ENCODE measurements around the gene PRICKLE3. TPM values are rescaled to one million over a fixed set of nuclear protein-coding genes. Genes with fewer than 3 reads are reported as not detected.

Gene PRICKLE3
- total RNA-seq, 1 experiment from 2014 or later, result 6.1 TPM

- in situ Hi-C loops (cut with HindIII; ENCODE audit: low pct_unique_long_range_greater_than_20kb, low sequenced_read_pairs), result no loop called here
- DNase-seq (ENCODE audit: low read depth), result no peak
Observed at GRCh38 chrX:49210406-49210805, 24.2 kb upstream of the PRICKLE3 start.

- no peak for DNase-seq (ENCODE audit: low read depth)
- in situ Hi-C loops (cut with HindIII; ENCODE audit: low pct_unique_long_range_greater_than_20kb, low sequenced_read_pairs), result no loop called here
Observed at GRCh38 chrX:49209434-49210251, 23.5 kb upstream of the PRICKLE3 start.

- no peak for DNase-seq (ENCODE audit: low read depth)
- in situ Hi-C loops (cut with HindIII; ENCODE audit: low pct_unique_long_range_greater_than_20kb, low sequenced_read_pairs), result no loop called here
Observed at GRCh38 chrX:49208399-49208798, 22.2 kb upstream of the PRICKLE3 start.

DNA sequence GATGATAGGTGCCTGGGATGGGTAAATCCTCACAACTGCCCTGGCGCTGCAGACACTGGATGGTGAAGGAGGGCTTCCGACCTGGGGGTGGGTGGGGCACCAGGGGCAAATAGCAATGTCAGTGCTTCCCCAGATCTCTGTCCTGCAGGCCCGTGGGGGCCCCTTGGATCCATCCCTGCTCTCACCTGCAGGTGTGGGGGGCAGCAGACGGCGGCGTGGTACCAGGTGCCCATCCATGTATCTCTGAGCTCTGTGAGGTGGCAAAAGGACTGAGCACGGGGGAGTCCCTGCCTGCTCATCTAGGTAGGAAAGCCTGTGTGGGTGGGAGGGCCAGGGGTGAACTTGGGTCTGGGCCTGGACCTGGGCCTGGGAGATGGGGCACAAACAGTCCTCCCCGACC lies 20.4 kb upstream of the PRICKLE3 start:
- DNase-seq (ENCODE audit: low read depth), result no peak
- in situ Hi-C loops (cut with HindIII; ENCODE audit: low pct_unique_long_range_greater_than_20kb, low sequenced_read_pairs), result no loop called here

- DNase-seq (ENCODE audit: low read depth), result no peak
- in situ Hi-C loops (cut with HindIII; ENCODE audit: low pct_unique_long_range_greater_than_20kb, low sequenced_read_pairs), result no loop called here
Observed at GRCh38 chrX:49205443-49205842, 19.3 kb upstream of the PRICKLE3 start.

GRCh38 chrX:49204709-49205108 lies 18.5 kb upstream of the PRICKLE3 start:
- DNase-seq (ENCODE audit: low read depth), result no peak
- in situ Hi-C loops (cut with HindIII; ENCODE audit: low pct_unique_long_range_greater_than_20kb, low sequenced_read_pairs), result no loop called here

GRCh38 chrX:49204017-49204416 lies 17.8 kb upstream of the PRICKLE3 start:
- no peak for DNase-seq (ENCODE audit: low read depth)
- in situ Hi-C loops (cut with HindIII; ENCODE audit: low pct_unique_long_range_greater_than_20kb, low sequenced_read_pairs), result no loop called here

DNA sequence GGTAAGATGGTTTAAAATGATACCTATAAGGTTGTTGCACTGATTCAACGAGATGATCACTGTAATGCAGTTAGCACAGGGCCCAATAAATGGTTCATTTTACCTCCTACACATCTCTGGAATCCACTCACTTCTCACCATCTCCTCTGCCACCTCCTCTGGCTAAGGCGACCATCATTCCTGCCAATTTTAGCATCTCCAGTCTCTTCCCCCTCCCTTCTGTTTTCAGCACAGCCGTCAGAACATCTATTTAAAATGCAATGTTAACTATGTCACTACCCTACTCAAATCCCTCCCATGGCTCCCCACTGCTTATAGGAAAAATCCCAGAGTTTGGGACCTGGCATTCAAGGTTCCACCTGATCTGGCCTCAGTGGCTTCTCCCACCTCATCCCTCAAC lies 17.4 kb upstream of the PRICKLE3 start:
- in situ Hi-C loops (cut with HindIII; ENCODE audit: low pct_unique_long_range_greater_than_20kb, low sequenced_read_pairs), result no loop called here
- no peak for DNase-seq (ENCODE audit: low read depth)

- in situ Hi-C loops (cut with HindIII; ENCODE audit: low pct_unique_long_range_greater_than_20kb, low sequenced_read_pairs), result no loop called here
- no peak for DNase-seq (ENCODE audit: low read depth)
Observed at GRCh38 chrX:49202022-49202421, 15.8 kb upstream of the PRICKLE3 start.

DNA sequence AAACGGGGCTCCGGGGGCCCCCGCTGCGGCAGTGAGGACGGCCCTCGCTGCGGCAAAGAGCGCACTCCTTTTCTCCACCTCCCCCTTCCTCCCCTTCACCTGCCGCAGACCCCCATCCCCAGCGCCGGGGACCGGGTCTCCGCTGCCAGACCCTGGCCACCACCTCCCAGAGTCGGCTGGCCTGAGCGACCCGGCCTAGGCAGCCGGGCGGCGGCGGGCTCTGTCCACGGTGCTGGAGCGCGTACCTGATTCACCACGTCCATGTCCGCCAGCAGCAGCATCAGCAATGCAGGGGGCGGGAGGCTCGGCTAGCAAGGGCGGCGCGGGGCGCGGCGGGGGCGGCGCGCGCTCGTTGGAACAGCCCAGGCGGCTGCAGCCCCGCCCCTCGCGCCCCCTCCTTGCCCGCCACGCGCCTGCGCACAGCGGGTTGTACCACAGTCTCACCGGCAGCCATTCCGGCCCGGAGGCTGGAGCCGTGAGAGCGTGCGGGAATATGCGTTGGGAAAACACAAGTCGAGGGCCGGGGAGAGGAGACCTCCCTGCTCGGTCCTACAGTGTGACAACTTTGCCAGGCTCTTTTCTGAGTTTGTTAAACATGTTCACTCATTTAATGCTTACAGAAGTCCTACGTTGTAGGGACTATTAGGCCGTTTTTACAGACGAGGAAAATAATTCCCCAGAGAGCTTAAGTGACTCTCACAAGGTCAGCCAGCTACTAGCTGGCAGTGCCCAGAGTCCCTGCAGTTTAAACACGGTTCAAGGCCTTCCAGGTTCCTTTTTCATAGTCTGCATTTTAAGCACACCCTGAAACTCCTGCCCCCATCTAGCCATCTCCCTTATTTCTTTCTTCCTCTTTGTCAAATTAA lies 14.0 kb upstream of the PRICKLE3 start, which contains the start of gene SYP:
TSS of gene SYP (minus strand) at position 288 of the 866 bp plus-strand sequence. CDS start at position 281, 7 bp downstream.
- DNase-seq (ENCODE audit: low read depth), result peak; percentile 81
- in situ Hi-C loops (cut with HindIII; ENCODE audit: low pct_unique_long_range_greater_than_20kb, low sequenced_read_pairs), result no loop called here

GRCh38 chrX:49199315-49199595 lies 13.1 kb upstream of the PRICKLE3 start:
- no peak for DNase-seq (ENCODE audit: low read depth)
- in situ Hi-C loops (cut with HindIII; ENCODE audit: low pct_unique_long_range_greater_than_20kb, low sequenced_read_pairs), result no loop called here

DNA sequence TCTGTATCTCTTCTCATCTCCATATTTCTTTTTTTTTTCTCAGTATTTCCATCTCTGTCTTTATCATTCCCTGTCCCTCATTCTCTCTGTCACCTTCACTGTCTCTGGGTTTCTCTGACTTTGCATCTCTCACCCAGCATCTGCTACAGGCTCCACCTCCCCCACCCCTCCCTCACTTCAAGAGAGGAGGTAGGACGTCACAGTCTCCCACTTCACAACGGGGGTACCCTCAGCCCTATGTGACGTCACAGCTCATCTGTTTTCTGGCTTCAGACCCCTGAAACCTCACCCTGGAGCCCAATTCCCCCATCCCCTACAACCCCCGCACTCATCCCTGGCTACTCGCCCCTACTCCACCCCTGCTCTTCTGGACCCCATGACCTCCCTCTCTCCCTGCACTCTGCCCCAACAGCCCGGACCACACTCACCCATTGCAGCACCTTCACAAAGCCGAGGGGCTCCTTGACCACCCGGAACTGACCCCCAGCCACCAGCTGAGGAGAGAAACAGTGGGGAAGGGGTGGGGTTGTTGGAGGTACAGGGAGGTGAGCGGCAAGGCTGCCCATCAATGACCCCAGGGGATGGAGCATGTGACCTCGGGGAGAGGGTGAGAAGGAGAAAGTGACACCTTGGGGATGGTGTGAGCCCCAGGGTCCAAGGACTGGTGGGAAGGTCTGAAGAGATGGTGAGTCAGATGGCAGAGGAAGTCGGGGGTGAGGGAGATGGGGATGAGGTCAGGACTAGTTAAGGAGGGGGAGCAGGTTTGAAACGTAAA lies 12.6 kb upstream of the PRICKLE3 start:
- DNase-seq (ENCODE audit: low read depth), result no peak
- in situ Hi-C loops (cut with HindIII; ENCODE audit: low pct_unique_long_range_greater_than_20kb, low sequenced_read_pairs), result no loop called here

DNA sequence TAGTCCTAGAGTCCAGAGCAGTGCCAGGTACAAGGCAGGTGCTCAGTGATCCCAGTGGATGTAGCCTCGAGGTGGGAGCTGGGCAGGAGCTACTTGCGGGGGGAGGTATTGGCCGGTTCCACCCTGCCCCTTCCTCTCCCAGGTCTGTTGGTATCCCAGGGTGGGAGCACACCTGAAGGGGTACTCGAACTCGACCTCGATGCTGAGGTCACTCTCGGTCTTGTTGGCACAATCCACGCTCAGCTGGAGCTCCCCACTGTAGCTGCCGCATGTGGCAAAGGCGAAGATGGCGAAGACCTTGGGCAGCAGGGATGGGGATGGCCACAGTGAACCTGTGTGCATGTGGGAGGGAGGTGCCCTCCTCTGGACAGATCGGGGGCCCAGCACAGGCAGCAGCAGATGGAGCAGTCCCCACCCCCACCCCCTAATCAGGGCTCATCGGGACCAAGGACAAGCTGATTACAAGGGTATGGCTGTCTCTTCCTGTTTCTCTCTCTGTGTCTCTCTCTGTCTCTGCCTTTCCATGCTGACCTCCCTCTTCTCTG lies 11.4 kb upstream of the PRICKLE3 start:
- no peak for DNase-seq (ENCODE audit: low read depth)
- in situ Hi-C loops (cut with HindIII; ENCODE audit: low pct_unique_long_range_greater_than_20kb, low sequenced_read_pairs), result no loop called here

GRCh38 chrX:49193542-49193964 lies 7.4 kb upstream of the PRICKLE3 start:
- in situ Hi-C loops (cut with HindIII; ENCODE audit: low pct_unique_long_range_greater_than_20kb, low sequenced_read_pairs), result no loop called here
- no peak for DNase-seq (ENCODE audit: low read depth)

GRCh38 chrX:49192722-49193328 lies 6.7 kb upstream of the PRICKLE3 start:
- DNase-seq (ENCODE audit: low read depth), result no peak
- in situ Hi-C loops (cut with HindIII; ENCODE audit: low pct_unique_long_range_greater_than_20kb, low sequenced_read_pairs), result no loop called here

GRCh38 chrX:49191574-49192011 lies 5.4 kb upstream of the PRICKLE3 start:
- no peak for DNase-seq (ENCODE audit: low read depth)
- in situ Hi-C loops (cut with HindIII; ENCODE audit: low pct_unique_long_range_greater_than_20kb, low sequenced_read_pairs), result no loop called here

DNA sequence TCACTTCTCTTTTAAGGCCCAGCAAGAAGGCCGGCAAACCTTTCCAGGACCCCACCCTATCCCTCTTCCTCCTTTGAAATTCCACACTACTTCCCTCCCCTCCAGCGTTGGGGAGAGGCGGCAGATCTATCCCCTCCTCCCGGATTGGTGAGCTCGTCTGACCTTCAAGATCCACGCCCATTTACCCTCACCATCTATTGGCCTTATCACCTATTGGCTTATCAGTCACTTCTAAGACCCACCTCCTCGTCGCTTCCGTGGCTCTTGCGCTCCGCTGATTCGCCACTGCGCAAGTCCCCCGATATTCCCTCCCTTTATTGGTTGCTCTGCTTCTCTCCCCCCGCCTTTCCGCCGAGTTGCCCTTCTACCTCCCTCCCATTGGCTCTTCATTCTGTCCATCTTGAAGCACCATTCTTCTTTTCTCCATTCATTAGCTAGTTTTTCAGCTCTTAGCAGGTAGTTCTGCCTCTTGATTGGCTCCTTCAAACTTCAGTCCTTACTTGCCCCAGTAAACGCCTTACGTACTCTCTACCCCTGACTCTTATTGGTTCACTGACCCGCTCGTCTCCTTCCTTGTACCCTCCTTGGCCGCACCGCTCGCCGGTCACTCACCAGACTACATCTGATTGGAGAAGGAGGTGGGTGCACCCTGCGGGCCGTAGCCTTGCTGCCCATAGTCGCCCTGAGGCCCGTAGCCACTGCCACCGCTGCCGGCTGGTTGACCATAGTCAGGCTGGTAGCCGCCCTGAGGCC lies 4.8 kb upstream of the PRICKLE3 start:
- DNase-seq (ENCODE audit: low read depth), result peak; percentile 100
- in situ Hi-C loops (cut with HindIII; ENCODE audit: low pct_unique_long_range_greater_than_20kb, low sequenced_read_pairs), result no loop called here
